HEK293 (cell line): ENCODE results near the gene FOXP1.

Source experiments
- ZBTB21 ChIP-seq: fragments of 450-650 bp; formaldehyde crosslinking; IDR thresholded peaks from 2 replicates; pipeline ENCODE4 v1.5.1; 2017; ENCODE audit warnings: missing biosample characterization, missing genetic modification characterization
- ZIC2 ChIP-seq: fragments of 450-650 bp; formaldehyde crosslinking; IDR thresholded peaks from 2 replicates; pipeline ENCODE4 v1.5.1; 2016; ENCODE audit warnings: missing biosample characterization, missing genetic modification characterization

GRCh38 chr3:71504250-71505036 is 79.1 kb downstream of the FOXP1 start:
- no peak for TF ChIP-seq ZIC2 (tag by site-specific recombination)
- no peak for TF ChIP-seq ZBTB21 (tag by site-specific recombination)
